Measurements from ENCODE around the gene SCUBE2. TPM values are rescaled to one million over a fixed set of nuclear protein-coding genes. Genes with fewer than 3 reads are reported as not detected.

SCUBE2 gene
- total and polyA plus RNA-seq, 2 of the 4 experiments (the other 2 are of a cell fraction): 0.43 to 0.72 TPM

DNA sequence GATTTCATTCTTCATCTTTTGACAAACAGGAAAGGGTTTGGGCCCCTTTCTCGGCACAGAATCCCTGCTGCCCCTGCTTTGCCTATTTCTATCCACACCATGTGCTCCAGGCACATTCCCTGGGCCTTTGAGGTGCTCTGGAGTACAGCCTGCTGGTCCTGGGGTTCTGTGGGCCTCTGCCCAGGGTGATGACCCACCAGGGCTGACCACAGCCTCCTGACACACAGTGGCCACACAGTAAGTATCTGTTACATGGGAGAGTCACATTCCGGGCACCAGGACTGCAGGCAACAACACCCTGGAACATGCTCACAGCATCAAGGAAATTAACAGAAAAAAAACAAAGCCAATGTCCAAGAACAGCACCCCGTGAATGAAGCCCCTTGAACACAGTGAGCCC is 39.1 kb downstream of the SCUBE2 start (continued):
- TF ChIP-seq MAFK (IDR thresholded peaks at IDR 0.05; ENCODE audit: low read depth, low read length) (no peak), BHLHE40 (IDR thresholded peaks at IDR 0.05; ENCODE audit: low read depth, low read length) (no peak), NFE2L2 (IDR thresholded peaks at IDR 0.05; ENCODE audit: low read depth, low read length) (no peak)

DNA sequence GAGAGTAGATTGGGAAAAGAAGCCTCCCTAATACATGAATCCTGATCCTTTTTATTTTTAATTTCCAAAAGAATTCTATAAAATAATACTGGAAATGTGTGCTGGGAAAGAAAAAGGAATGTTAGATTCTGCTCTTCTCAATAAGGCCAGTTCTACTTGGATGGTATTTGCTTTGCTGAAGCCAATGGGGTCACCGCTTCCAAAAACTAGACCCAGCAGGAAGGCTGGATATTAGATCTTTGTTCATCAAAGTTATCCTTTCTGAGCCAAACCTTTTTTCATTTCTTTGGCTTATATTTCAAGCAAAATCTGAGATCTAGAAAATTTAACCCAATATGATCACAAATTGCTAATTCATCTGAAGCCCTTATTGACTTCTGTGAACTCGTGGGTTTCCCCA is 41.4 kb downstream of the SCUBE2 start:
- no peak overlapping the region for H3K23ac ChIP-seq (ENCODE audit: low read depth, low read length)
- ATAC-seq (ENCODE audit: low read depth): no peak
- no peak overlapping the region for H3K9ac ChIP-seq (ENCODE audit: low read depth, low read length)
- WGBS, 2 experiments (ENCODE audit: extremely low coverage in 2 of 2, insufficient read length in 1 of 2): no CpG with 5 or more reads among the region's 2 CpGs
- H3K56ac ChIP-seq (ENCODE audit: extremely low read depth, insufficient read depth, low read length): no peak overlapping the region
- intact Hi-C loops (cut with micrococcal nuclease) (no loop called here), dilution Hi-C loops (cut with HindIII; ENCODE audit: low sequenced_read_pairs, unreplicated experiment) (no loop called here), in situ Hi-C loops (cut with MboI; ENCODE audit: low sequenced_read_pairs) (no loop called here)
- no peak overlapping the region for H4K91ac ChIP-seq (ENCODE audit: insufficient read depth, low read depth, low read length)
- H3K27ac ChIP-seq (ENCODE audit: insufficient read depth, low read length): no peak overlapping the region
- no peak overlapping the region for H3K14ac ChIP-seq (replicated peaks; ENCODE audit: low read depth, low read length)
- no peak overlapping the region for H3K4ac ChIP-seq (ENCODE audit: low read depth, low read length)
- H3K4me1 ChIP-seq (ENCODE audit: control insufficient read depth, insufficient read depth, low read length): peaks cover 12% of the 10 kb centered on the region
- CTCF ChIA-PET: no interaction called here
- no peak overlapping the region for H2BK20ac ChIP-seq (ENCODE audit: low read depth, low read length)
- POLR2A ChIA-PET (ENCODE audit: unreplicated experiment): no interaction called here
- no peaks in the 10 kb centered on the region for H3K36me3 ChIP-seq (ENCODE audit: control insufficient read depth, insufficient read depth, low read length)
- DNase-seq: no peak
- H4K8ac ChIP-seq (ENCODE audit: low read depth in 2 of 2, low read length in 2 of 2): no peak overlapping the region
- H3K27me3 ChIP-seq (ENCODE audit: control insufficient read depth, insufficient read depth, low read length): no peaks in the 10 kb centered on the region
- no TSS peak for BruUV-seq (replicated peaks)
- H2AK5ac ChIP-seq (ENCODE audit: low read depth, low read length): no peak overlapping the region
- H2AK9ac ChIP-seq (replicated peaks; ENCODE audit: low read depth, low read length, poor library complexity): no peak overlapping the region
- H2BK120ac ChIP-seq (ENCODE audit: low read depth, low read length): no peak overlapping the region
- H2BK15ac ChIP-seq (ENCODE audit: low read depth, low read length): no peak overlapping the region
- H4K20me1 ChIP-seq (ENCODE audit: insufficient read depth, low read length): no peaks in the 10 kb centered on the region
- H3K79me1 ChIP-seq (ENCODE audit: low read depth in 1 of 2, low read length in 2 of 2): no peaks in the 10 kb centered on the region; a peak in 1 of 4 replicates
- H4K5ac ChIP-seq (ENCODE audit: low read depth, low read length): no peak overlapping the region
- no peak overlapping the region for H2AFZ ChIP-seq (replicated peaks; ENCODE audit: low read length, poor library complexity)
- no peaks in the 10 kb centered on the region for H3K9me3 ChIP-seq (ENCODE audit: control insufficient read depth, insufficient read depth, low read length)
- peaks cover 12% of the 10 kb centered on the region for H3K9me1 ChIP-seq (ENCODE audit: insufficient read depth, low read length)
- TF ChIP-seq, protein P1, sequence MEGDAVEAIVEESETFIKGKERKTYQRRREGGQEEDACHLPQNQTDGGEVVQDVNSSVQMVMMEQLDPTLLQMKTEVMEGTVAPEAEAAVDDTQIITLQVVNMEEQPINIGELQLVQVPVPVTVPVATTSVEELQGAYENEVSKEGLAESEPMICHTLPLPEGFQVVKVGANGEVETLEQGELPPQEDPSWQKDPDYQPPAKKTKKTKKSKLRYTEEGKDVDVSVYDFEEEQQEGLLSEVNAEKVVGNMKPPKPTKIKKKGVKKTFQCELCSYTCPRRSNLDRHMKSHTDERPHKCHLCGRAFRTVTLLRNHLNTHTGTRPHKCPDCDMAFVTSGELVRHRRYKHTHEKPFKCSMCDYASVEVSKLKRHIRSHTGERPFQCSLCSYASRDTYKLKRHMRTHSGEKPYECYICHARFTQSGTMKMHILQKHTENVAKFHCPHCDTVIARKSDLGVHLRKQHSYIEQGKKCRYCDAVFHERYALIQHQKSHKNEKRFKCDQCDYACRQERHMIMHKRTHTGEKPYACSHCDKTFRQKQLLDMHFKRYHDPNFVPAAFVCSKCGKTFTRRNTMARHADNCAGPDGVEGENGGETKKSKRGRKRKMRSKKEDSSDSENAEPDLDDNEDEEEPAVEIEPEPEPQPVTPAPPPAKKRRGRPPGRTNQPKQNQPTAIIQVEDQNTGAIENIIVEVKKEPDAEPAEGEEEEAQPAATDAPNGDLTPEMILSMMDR (conservative IDR thresholded peaks at IDR 0.05; ENCODE audit: low read depth, low read length): no peak
- TF ChIP-seq BHLHE40 (IDR thresholded peaks at IDR 0.05; ENCODE audit: low read depth, low read length) (no peak), CEBPB (IDR thresholded peaks at IDR 0.05; ENCODE audit: low read depth, low read length) (no peak), RFX5 (IDR thresholded peaks at IDR 0.05; ENCODE audit: low read depth, low read length) (no peak), MXI1 (IDR thresholded peaks at IDR 0.05; ENCODE audit: borderline replicate concordance, low read depth, low read length) (no peak), RAD21 (IDR thresholded peaks at IDR 0.05; ENCODE audit: low read length) (no peak), SMC3 (IDR thresholded peaks at IDR 0.05; ENCODE audit: low read depth, low read length) (no peak)
- H3K18ac ChIP-seq (ENCODE audit: low read depth, low read length): no peak overlapping the region
- no peak overlapping the region for H3K4me2 ChIP-seq (ENCODE audit: low read depth, low read length)
- no peak overlapping the region for H2BK5ac ChIP-seq (ENCODE audit: low read depth, low read length, poor library complexity, severe bottlenecking)
- no peak overlapping the region for H3K4me3 ChIP-seq (ENCODE audit: insufficient read depth, low read depth, low read length)

All from IMR-90 (cell line).